ENCODE results near the gene ITPK1. TPM values are rescaled to one million over a fixed set of nuclear protein-coding genes. Genes with fewer than 3 reads are reported as not detected.

Gene ITPK1
- total RNA-seq, 1 donor from 2014 or later = 24.0 TPM

GRCh38 chr14:93023802-93024434 is 91.8 kb downstream of the ITPK1 start:
- no peak for DNase-seq

DNA sequence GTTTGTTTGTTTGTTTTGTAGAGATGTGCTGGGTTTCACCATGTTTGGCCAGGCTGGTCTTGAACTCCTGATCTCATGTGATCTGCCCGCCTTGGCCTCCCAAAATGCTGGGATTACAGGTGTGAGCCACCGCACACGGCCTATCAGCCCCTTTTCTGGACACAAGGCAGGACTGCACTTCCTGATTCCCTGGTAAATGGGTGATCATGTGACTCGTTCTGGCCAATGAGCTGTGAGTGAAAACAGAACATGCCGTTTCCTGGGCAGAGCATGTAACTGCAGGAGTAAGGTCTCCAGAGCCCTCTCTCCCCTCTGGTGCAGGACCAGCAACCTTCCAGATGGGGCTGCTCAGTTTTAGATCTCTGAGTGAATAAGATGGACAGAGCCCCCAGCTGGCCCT is 92.7 kb downstream of the ITPK1 start:
- peak; percentile 40 for DNase-seq

DNA sequence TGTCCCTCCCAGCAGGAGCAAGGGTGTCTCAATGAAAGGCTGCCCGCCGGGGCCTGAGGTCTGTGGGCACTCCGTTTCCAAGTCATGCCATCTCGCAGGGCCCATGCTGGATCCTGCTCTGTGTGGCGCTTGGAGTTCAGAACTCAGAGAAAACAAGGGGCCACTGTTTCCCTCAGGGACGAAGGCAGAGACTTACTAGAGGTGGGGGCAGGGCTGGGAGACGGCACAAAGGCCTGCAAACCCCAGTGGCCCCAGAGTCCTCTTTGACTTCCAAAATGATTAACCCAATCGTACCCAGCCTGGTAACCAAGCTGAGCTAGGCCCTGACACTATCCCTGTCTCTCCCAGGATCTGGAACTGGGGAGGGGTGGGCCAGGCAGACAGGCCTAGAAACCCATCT is 95.8 kb downstream of the ITPK1 start:
- DNase-seq = no peak

DNA sequence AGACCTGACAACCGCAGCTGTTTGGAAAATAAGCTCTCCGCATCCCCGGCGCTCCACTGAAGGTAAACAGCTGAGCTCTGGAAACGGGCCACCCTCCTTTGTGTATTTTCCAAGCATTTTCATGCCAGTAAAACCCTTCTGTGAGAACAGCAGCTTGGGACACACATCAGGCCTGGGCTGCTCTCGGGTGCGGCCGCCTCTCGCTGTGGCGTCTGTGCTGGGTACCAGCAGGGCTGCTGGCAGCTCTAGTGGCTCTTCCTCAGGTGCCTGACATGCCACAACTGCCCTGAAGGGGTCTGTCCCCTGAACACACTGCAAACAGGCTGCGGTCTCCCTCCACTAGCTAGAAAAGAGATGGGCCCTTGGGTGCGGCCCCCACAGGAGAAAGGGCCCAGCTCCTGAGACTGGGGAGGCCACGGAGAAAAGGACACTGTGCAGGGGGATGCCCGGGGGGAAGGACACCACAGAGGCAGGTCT is 96.3 kb downstream of the ITPK1 start:
- DNase-seq = no peak

GRCh38 chr14:93018366-93018765 is 97.4 kb downstream of the ITPK1 start:
- DNase-seq = no peak

DNA sequence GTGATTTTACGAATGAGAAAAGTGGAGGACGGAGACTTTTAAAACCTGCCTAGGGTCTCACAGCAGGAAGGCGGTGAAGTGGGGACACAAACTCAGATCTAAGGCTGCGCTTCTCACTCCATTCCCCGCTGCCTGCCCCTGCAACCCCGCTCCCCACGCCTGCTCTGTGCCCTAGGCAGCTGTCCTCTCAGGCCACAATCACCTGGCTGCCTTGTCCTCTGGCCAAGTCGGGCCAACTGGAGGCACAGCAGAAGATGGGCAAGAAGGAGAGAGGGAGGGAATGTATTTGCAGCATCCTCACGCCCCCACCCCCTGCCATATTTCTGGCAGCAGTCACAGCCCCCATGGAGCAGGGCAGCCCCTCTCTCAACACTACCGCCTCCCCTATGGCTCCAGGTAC is 97.8 kb downstream of the ITPK1 start:
- no peak for DNase-seq

DNA sequence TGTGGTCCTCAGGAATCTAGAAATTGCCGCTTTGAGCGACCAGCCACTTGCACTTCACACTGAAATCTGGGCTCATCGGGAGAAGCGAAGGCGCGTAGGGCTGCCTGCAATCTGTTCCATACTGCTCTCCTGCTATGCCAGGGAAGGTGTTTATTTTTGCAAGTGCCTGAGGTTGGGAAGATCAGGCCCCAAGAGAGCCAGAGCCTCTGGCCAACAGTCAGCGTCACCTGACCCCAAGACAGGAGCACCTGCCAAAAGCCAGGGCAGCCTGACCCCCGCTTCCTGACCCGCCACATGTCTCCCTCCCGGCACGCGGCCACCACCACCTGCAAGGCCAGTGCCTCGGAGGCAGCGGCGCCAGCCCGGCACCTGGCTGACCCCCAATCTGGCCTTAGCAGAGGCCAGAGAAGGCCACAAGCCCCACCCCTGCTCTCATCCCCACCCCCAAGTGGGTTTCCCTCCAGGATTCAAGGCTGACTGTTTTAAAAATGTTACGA is 98.4 kb downstream of the ITPK1 start:
- DNase-seq = peak; percentile 59

DNA sequence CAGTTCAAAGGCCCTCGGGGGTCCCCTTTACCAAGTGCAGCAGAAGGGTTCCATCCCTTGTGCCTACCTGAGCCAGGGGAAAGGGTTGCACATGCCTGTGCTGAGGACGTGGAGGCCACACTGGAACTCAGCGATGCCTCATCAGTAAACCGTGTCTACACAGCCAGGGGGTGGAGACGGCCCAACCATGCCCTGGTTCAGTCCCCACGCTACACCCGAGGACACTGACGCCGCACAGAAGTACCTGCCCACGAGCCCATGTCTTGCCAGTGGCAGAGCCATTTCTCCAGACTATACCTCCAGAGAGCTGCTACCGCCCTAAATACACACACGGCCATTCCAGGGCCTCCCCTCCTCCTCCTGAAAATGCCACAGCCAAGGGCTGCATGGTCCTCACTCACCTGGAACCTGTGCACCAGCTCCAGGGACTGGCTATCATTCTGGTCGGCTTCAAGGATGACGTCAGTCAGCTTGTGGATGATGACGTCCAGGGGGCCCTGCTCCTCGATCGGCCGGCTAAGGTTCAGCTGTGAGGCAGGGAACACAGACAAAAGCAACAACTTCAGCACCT is 99.4 kb downstream of the ITPK1 start:
- no peak for DNase-seq

DNA sequence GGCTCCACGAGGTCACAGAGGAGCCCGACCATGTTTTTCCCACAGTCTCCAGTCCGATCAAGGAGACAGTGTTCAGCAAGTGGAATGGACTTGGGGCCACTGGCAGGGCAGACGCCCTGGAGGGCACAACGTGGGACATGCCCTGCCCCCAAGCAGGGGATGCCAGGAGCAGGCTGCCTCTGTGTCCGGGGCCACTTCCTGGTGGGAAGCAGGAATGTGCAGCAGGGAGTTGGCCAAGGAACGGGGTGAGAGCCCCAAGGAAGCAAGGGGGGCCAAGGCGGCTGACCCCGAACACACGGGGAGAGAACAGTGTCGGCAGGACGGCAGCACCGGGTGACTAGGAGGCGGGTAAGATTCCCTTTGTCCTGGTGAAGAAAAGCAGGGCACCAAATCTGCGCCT is 100.2 kb downstream of the ITPK1 start:
- no peak for DNase-seq

DNA sequence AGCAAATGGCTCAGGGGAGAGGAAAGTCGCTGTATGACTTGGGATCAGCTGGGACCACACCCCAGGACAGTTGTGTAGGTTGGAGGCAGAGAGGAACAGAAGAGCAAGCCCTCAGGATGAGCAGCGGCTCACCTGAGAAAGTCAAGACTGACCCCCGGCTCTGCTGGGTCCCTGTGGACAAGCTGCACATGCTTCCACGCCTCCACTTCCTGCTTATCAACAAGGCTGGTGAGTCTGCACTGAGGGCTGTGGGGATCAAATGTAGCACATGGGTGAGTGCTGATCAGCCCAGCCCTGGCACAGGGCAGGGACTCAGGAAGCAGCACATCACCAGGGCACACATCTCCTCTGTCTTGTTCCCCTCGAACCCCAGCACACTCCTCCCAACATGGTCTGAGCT is 100.7 kb downstream of the ITPK1 start:
- DNase-seq = no peak

DNA sequence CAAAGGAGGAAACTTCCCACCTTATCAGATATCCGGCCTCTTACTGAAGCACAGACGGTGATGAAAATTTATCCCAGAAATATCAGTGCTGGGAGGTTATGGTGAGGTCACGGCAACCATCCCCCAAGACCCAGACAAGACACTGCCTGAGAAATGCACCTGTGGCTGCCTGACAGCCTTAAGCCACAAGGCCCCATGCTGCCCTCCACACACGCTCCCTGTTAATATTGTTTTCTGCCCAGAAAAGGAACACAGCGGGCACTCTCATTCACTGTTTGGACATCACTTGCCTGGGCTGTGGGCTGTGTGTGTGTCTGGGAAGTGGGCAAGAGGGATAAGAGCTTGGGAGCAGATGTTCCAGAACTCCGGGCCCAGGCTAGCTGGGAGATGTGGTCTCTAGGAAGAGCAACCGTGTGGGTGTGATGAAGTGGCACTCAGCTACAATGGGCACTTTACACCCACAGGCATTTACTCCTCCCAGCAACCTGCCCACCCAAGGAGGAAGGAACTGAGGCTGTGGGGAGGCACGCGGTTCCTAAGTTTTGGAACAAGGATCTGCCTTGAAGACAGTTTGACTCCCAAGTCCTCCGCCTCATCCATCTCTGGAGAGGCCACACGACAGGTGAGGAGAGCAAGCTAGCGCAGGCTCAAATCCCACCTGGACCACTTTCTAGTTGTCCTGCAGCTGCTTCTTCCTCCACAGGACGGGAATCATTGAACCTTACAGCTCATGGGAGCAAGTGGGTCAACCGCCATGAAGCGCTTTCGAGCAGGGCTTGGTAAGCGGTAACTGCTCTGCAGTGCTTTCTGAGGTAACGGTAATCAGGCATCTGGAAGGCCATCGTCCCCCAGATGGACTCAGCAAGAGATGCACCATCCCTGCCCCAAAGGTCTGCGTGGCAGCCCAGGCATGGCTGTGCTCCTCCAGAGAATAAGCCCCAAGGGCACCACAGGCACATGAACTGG is 101.4 kb downstream of the ITPK1 start:
- DNase-seq = no peak

- DNase-seq = no peak
Observed at GRCh38 chr14:93012951-93013719, 102.6 kb downstream of the ITPK1 start.

DNA sequence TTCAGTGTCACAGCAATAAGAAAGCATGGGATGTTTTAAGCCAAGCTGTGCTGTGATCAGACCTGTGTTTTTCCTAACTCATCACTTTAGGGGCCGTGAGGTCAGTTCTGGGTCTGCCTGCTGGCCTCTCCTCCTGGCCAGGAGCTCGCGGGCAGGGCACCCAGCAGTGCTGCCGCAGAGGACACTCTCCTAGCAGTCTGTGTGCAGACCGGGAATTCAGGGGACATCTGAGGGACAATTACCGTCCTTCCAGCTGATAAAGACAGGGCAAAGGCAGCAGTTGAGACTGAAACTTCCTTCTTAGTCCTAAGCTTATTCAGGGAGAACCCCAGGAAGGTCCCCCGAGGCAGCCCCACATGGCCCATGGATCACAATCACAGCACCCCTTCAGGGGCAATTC is 103.2 kb downstream of the ITPK1 start:
- no peak for DNase-seq

GRCh38 chr14:93011650-93012325 is 103.9 kb downstream of the ITPK1 start:
- no peak for DNase-seq

GRCh38 chr14:93011141-93011529 is 104.6 kb downstream of the ITPK1 start:
- no peak for DNase-seq

GRCh38 chr14:93010522-93011140 is 105.1 kb downstream of the ITPK1 start:
- no peak for DNase-seq

DNA sequence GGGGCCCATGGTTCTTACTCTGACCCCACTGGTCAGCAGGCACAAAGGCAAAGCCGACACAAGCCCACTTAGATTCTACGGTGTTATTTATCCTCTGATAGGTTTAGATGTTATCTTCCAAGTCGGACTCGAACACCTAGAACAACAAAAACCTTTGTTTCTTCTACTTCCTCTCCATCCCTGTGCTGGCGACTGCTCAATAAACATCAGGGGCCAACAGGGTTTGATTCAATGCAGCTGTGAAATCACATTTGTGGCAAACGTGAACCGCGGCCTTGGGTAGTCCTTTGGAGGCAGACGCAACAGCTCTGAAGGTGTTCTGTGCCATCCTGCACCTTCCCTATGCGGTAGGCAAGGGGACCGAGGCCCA is 105.6 kb downstream of the ITPK1 start:
- DNase-seq = no peak

DNA sequence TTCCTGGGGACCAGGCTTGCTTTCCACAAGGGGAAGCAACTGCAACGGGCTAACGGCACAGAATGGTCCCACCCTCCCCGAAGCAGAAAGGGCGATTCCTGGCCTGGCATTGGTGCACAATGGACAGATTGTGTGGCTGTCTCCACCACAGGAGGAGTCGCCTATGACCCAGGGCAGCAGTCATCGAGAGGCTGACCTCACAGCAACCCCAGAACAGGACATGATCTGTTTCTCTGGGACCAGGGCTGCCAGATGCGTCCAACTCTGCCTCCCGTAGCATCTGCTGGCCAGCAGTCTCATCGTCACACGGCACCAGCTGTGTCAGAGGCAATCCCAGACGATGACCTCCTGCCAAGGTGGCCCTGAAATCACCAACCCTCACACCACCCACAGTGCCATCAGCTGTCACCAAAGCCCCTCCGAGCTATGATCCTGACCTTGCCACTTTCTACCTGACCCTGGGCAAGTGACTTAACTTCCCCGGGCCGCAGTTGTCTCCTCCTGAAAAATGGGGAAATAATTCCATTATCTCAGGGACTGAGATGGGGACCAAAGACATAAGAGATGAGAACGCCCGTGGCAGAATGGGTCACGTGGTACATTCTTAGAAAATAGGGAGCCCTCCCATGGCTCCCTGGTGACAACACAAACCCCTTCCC is 106.1 kb downstream of the ITPK1 start:
- DNase-seq = no peak

DNA sequence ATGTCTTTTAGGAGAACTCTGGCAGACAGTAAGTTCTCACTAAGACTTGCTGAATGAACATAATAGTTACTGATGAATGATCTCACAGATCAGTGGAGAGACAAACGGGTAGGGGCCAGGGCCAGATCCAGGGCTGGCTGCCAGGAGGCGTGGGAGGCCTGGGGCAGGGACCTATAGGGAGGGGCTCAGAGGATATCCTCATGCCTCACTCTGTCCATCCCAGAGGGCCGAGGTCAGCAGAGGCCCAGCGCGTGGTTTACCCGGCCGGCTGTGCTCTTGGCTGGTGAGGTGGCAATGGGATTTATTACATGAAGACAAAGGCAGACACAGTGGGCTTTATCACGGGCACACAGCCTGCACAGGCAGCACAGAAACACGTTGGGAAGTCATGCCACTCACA is 107.3 kb downstream of the ITPK1 start:
- DNase-seq = peak; percentile 39

GRCh38 chr14:93007225-93007997 is 108.3 kb downstream of the ITPK1 start:
- DNase-seq = no peak
